GM19463 (cell line): ENCODE data around the gene OR56A1.
"Not testable (repeated sequence)": the region's sequence is repeated elsewhere in the genome, so short reads cannot be mapped to it uniquely, and the experiment has no call there.

Source experiments
- ATAC-seq: cut with Tn5 transposase; IDR thresholded peaks from one replicate; pipeline ENCODE4 v1.9.1; 2021; ENCODE audit warnings: mild to moderate bottlenecking, moderate library complexity; ENCODE audit not compliant: unreplicated experiment

The OR56A1 gene, protein sequence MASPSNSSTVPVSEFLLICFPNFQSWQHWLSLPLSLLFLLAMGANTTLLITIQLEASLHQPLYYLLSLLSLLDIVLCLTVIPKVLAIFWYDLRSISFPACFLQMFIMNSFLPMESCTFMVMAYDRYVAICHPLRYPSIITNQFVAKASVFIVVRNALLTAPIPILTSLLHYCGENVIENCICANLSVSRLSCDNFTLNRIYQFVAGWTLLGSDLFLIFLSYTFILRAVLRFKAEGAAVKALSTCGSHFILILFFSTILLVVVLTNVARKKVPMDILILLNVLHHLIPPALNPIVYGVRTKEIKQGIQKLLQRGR

DNA sequence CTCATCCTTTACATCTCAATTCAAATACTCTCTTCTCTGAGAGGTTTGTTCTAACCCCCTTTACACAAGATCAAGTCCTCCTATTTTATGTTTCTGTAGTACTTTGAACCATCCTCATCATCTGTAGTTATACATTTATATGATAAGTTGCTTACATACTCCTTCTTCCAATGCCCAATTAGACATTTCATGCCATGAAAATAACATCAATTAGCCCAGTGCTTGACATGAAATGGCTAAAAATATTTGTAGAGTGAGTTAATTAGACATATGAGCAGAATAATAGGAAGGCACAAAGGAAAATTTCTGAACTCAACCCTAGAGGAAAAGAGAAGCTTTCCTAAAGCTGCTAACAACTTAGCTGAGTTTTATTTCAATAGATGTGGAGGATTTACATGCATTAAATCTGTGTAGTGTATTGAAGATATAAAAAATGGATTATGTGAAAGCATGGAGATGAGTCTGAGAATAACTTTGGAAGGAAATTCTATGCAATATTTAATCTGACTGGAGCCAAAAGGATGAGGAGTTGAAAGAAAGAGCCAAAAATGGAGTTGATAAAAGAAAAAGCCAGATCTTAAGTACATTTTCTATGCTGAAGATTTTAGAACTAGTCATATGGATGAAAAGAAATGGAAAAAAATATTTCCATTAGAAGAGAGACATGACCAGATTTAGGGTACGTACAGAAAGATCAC lies at the start of gene OR56A1:
Gene OR56A1 (minus strand): TSS at position 51 of the 698 bp plus-strand sequence. CDS start 3,066 bp downstream, outside the sequence.
- ATAC-seq = no peak

GRCh38 chr11:6079463-6079862 lies 48.9 kb upstream of the OR56A1 start:
- ATAC-seq = no peak

DNA sequence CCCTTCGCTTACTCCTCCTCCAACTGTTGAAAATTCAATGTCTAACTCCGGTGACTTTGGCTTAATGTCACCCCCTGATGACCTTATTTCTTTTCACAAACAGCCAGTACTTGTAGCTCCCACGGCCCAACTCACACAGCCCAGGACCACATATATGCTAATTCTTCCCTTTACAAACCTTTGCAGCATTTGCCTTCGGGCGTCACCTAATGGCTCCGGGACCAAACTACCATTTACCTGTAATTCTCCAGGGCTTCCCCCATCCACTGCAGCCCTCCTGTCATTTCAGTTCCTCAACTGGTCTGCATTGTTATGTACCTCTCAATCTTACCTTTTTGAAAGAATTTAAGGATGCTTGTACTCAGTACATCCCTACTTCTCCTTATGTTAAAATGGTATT lies 47.2 kb upstream of the OR56A1 start:
- ATAC-seq = no peak

GRCh38 chr11:6076443-6076842 lies 45.9 kb upstream of the OR56A1 start:
- not testable (repeated sequence) for ATAC-seq

- ATAC-seq = no peak
Measured at GRCh38 chr11:6067502-6067901, 36.9 kb upstream of the OR56A1 start.

DNA sequence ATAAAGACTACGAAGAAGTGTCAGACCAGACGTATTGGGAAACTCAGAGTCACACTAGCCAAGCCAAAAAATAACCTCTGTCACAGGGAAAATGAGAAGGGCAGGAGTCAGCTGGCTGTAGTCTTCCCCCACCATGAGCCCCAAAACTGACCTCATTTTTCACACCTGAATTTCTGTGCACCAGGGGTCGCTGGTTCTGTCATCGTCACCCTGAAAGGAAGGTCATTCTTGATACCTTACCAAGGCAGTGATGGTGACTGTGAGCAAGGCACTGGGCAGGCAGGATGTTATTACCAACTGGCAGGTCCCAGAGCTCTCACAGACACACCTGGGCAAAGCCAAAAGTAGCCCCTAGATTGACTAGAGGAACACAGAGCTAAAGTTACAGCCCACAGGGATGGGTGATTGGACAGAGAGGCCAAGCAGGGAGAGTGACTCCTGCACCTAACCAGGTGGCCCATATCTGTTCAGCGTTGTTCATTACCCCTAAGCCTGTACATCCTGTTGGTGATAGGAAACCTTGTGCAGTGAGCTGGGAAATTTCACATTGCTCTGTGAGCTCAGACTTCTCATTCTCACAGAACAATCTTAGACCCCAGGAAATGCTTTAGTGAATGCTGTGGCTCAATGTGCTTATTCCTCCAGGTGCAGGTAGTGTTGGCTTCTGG lies 32.3 kb upstream of the OR56A1 start:
- no peak for ATAC-seq

- ATAC-seq = no peak
Measured at GRCh38 chr11:6061475-6061874, 30.9 kb upstream of the OR56A1 start.

- no peak for ATAC-seq
Measured at GRCh38 chr11:6057452-6057851, 26.9 kb upstream of the OR56A1 start.

- no peak for ATAC-seq
Measured at GRCh38 chr11:6055569-6055968, 25.0 kb upstream of the OR56A1 start.

GRCh38 chr11:6052374-6052773 lies 21.8 kb upstream of the OR56A1 start:
- ATAC-seq = no peak

DNA sequence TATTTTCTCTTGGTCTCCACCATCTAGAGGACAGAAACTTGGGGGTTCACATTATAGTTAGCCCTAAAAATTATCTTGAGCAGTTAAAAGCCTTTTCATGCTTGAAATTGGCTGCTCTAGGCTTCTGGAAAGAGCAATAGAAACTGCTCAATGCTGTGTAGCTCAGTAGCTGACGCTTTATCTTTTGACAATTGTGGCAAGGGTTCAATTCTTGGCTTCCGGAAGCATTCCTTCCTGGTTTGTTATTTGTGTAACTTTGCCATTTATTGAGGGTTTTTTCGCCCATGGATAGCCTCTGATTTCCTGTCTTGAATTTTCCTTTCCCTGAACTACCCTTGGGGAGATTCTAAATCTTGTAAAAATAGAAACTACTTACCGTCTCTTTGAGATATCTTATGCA lies 10.3 kb upstream of the OR56A1 start:
- ATAC-seq = no peak

GRCh38 chr11:6027501-6027900 lies 3.1 kb downstream of the OR56A1 start:
- no peak for ATAC-seq

DNA sequence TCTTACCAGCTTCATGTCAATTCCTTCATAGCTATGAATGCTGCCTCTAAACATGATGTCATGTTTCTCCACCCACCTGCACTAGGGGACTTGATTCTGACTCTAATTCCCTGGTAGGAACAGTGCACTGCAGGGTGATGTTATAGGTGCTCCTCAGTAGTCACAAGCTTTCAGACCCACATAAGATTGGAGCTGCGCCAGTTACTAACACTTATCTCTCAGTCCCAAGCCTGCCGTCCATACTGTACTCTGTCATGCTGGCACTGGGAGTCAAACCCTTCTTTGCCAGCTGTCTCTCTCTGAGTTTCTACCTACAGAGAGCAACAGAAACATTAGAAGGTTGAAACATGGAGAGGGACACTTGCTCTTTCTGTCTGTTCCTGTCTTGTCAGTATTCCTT lies 5.5 kb downstream of the OR56A1 start:
- no peak for ATAC-seq

DNA sequence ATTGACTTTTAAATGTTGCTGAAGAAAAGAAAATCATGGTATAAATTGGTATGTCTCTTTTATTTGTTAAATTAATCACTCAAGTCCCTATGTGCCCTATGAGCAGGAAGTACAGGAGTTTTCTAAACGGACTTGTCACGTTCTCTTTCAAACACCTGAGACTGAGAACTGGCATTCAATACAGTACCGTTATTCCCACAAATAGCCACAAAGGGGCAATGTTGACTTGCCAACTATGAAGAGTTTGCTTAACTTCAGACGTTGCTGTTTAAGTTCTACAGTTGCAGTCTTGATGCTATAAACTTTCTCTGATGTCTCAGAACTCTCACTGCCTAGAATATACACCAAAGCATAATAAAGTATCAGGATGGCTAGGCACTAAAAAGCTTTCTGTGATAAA lies 7.6 kb downstream of the OR56A1 start:
- peak; percentile 69 for ATAC-seq

DNA sequence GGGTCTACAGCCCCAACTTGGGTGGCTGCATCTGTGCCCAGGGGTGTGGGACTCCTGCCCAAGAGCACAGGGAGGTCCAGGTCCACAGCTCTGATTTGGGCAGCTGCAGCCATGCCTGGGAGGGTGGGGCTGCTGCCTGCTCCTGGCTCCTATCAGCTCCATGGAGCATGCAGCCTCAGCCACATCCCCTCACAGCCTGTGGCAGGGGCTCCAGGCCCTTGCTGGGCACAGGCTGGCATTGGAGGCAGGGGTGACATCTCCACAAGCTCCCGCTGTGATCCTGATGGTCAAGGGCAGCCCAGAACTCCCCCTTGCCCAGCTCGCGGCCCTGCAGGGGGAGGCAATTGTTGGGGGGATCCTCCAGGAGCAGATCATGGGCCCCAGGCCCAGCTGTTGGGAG lies 17.5 kb downstream of the OR56A1 start:
- no peak for ATAC-seq

DNA sequence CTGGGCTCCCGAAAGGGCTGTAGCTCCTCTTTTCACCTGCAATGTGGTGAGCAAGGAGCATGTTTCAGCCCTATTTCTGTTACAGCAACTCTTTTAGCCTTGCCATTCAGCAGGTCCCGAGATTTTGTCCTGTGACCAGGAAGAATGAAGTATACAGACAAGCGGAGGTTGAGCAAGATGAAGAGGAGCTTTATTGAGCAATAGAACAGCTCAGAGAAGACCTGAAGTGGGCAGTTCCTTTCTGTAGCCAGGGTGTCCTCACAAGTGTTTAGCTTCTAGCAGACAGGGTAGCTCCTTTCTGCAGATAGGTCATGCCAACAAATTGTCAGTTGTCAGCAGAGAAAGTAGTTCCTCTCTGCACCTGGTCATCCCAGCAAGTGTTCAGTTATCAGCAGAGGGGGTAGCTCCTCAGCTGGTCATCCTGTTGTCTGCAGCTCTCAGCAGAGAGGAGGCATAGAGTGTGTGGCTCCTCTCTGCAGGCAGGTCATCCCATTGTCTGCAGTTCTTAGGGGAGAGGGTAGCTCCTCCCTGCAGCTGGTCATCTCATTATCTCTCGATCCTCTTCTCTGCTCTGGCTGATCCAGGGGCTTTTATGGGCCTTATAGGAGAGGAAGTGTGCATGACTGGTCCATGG lies 18.4 kb downstream of the OR56A1 start:
- no peak for ATAC-seq

GRCh38 chr11:6006846-6007245 lies 23.7 kb downstream of the OR56A1 start, which contains the start of gene OR56A4:
Gene OR56A4 (minus strand): TSS chr11:6006946. CDS start chr11:6002992, 3,954 bp downstream.
- ATAC-seq = no peak

DNA sequence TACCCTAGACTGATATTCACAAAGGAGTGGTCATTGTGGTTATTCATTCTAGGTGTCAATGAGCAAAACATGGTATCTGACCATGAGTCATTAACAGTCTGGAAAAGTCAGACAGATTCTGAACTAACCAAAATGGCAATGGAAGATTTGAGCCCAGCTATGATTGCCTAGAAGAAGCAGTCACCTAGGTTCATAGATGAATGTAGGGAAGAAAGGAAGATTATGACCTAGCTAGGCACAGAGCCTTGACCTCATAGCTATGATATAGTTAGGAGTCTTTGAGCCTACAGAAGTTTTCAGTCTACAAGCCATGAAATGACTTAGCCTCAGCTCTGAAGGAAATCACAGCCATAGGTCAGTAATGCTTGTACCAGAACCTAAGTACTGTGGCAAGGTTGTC lies 24.2 kb downstream of the OR56A1 start:
- ATAC-seq = no peak

DNA sequence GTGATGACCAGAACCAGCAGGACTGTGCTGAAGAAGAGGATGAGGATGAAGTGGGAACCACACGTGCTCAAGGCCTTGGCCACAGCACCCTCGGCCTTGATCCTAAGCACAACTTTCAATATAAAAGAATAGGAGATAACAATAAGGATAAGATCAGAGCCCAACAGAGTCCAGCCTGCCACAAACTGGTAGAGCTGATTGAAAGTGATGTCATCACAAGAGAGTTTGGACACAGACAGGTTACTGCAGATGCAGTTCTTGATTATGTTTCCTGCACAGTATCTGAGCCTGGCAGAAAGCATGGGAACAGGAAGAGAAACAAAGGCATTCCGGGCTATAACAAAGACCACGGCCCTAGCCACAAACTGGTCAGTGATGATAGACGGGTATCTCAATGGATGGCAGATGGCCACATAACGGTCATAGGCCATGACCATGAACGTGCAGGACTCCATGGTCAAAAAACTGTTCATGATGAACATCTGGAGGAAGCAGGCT lies 28.3 kb downstream of the OR56A1 start:
- ATAC-seq = no peak

DNA sequence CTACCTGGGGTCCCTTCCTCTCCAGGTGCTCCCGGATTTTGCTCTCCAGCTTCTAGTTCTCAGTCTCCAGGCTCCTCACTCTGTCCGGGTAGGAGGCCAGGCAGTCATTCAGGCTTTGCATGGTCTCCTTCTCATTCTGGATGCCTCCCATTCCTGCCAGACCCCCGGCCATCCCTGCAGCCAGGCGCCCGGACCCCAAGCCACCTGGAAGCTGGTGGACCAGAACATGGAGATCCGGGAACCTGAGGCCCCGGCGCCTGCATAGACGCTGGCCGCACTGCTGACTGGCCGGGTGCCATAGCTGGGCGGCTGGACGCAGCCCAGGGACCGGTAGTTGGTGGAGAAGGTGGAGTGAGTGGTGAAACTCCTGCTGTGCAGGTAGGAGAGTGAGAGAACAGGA lies 35.8 kb downstream of the OR56A1 start:
- no peak for ATAC-seq

DNA sequence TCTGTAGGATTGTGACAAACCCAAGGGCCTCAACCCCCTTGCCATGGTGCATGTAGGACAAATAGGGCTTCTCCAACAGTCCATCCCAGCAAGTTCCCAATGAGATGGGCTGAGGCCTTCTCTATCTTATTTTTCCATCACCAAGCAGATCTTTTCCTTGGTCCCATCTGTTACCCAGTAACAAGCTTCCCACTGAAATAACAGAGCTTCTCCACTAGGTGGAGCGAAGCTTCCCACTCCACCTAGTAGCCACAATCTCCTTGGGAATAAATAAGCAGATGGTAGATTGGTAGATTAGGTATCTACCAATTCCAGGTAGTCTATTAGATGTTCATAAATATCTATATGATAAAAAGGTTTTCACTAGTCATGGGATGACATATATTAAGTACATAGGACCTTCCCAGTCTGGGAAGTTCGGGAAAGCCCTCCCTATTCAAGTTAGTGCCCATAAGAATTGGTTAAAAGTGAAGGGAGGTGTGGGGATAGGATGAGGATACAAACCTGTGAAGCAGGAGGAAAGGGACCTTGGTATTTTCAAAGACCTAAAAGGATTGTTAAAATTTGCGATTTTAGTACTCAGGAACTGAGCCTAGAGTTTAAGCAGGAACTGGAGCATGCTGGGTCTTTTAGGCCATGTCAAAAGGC lies 37.8 kb downstream of the OR56A1 start:
- no peak for ATAC-seq
